DMS79 treated with DMSO at 0.1 percent for 48 hours (cell line): ENCODE results near the gene IQCB1.
"Not testable (repeated sequence)": the region's sequence is repeated elsewhere in the genome, so short reads cannot be mapped to it uniquely, and the experiment has no call there.

Source experiments
- DNase-seq: peaks from one replicate; lab custom pipeline; 2025; lab: John Stamatoyannopoulos, UW

IQCB1 gene

DNA sequence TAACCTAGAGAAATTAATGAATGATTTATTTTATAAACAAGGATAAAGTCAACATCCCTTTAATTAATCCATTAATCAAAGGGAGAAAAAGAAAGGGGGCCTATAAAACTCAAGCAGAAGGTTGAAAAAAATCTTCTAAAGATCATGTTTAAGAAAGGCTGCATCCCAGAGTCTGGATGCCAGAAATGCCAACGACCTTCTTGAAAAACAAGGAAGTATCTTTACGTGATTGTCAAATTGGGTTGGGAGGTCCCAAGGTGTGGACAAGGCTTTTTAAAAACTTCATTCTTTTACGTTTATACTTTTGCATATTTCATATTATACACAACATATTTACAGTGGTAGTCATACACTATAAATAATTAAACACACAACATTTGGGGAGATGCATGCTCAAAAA is 86.9 kb downstream of the IQCB1 start:
- no peak for DNase-seq

- DNase-seq = not testable (repeated sequence)
Observed at GRCh38 chr3:121743106-121743505, 91.8 kb downstream of the IQCB1 start.

GRCh38 chr3:121740896-121741295 is 94.0 kb downstream of the IQCB1 start:
- DNase-seq = no peak

DNA sequence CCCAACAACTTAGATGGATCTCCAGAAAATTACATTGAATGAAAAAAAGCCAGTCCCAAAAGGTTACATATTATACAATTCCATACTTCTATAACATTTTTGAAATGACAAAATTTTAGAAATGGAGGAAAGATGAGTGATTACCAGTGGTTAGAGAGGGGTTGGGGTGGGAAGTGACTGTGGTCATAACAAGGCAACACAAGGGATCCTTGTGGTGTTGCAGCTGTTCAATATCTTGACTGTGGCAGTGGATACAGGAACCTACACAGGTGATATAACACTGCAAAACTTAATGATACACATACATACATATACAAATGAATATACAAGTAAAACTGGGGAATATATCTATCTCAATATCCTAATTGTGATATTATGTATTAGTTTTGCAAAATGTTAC is 95.0 kb downstream of the IQCB1 start:
- DNase-seq = no peak

GRCh38 chr3:121737644-121738043 is 97.2 kb downstream of the IQCB1 start:
- no peak for DNase-seq

DNA sequence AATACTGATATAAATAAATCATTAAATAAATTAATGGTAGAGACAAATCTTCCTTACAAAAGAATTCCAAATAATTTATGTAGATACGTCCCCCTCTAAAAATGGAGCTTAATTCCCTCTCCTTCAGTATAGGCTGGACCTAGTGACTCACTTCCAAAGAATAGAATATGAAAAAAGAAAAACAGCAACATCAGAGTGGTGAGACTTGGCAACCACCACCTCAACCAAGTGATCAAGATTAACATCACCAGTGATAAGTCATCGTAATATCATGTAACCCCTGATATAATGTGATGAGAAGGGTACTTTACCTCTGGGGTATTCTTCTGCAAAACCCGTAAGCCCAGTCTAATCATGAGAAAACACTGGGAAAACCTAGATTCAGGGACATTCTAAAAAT is 98.7 kb downstream of the IQCB1 start:
- DNase-seq = no peak

DNA sequence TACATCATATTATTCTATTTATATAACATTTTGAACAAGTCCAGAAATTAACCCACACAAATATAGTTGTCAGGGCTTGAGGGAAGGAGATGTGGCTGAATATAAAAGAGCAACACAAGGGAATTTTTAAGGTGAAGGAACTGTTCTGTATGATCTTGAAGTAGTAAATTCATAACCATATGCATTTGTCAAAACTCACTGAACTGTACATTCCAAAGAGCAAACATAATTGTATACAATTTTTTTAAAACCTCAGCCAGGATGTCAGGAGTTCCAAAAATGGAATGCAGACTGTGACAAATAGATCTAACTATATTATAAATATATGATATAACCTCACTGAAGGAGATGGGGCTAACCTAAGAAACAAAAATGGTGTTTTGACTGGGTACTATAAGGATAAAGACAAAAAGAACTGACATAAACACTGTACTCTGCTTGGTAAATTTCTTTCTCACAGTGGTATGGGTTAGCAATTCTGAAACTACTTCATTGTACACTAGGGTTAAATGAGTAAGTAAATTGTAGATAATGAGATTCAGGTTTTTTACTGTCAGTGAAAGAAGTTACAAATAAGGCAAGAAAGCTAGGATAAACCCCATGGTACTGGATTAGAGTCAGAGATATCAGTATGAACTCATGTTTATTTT is 99.7 kb downstream of the IQCB1 start:
- no peak for DNase-seq

DNA sequence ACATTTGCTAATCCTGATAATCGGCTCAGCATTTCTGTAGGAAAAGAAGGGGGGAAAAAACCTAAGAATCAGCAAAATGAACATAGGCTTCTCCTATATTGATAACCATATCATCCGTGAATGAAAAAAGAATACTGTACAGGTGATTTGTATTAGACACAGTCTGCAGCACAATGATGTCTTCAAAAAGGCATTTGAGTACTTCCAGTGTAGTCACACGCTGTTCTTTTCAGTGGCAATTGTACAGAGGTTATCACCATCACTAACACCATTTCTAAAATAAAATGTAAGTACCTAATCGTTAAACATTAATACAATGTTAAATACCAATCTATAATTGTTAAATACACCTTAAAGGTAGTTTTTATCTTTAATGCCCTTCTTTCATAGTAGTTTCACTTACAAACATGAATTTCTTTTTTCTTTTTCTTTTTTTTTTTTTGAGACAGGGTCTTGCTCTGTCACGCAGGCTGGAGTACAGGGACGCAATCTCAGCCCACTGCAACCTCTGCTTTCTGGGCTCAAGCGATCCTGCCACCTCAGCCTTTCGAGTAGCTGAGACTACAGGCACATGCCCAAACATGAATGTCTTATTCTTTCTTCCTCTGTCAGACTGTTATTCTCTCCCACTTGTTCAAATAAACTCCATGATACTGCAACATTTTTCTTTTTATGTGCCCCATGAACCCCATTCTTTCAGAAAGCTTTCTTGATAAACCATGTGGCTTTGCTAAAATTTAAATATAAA is 103.7 kb downstream of the IQCB1 start:
- DNase-seq = no peak

DNA sequence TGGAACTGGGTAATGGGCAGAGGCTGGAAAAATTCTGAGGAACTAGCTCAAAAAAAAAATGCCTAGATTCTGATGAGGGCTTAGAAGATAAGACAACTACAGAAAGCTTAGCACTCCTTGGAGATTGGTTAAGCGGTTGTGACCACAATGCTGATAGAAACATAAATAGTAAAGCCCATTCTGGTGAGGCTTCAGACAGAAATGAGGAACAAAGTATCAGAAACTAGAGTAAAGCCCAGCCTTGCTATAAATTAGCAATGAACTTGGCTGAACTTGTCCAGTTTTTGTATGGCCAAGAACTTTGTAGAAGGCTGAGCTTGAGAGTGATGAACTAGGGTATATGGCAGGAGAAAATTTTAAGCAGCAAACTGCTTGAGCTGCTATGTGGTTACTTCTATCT is 110.7 kb downstream of the IQCB1 start:
- DNase-seq = no peak

DNA sequence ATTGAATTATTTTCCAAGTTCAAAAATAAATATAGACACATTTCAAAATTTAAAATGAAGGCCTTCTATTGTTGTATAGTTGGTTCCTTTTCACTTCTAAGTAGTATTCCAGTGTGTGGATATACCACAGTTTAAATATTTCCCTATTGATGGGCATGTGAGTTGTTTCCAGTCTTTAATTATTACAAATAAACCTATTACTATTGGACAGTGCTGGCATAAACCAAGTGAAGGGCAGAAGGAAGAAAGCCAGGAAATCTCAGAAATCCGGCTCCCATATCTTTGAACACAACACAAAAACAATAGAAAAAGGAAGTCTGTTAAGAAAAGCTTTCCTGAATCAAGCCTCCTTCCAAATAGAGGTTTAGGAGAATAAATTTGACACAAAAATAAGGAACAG is 111.4 kb downstream of the IQCB1 start:
- no peak for DNase-seq

DNA sequence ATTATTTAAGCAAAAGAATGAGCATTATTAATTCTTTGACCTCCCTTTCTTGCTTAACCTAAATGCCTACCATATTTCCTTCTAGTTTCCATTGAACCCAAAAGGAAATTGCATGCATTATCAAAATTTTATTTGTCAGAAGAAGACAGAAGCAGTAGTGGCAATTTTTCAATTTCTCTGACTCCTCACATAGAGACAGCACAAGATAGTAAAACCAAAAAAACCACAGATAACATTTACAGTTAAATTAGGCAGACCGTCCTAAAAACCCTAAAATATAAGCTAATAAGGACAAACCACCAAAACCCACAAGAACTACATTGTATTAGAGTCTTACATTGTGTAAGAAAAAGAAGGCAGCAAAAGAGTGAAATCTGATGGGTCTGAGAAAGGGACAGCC is 112.4 kb downstream of the IQCB1 start:
- DNase-seq = no peak

DNA sequence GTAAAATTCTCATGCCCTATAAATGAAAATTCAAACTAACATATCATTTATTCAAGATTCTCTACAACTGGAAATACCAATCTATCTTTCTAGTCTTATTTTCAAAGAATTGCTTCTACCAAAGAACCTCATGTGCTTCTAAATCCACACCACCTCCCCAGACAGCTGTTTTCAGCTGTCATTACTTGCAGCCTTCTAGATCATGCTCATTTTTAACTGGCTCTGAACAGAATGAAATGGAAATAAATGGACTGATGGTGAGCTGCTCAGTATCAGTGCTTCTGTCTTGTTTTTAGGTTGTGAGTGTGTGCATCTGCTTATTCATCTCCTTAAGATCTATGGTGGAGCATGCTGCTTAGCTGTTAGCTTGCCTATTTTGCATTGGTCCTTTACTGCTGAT is 114.7 kb downstream of the IQCB1 start:
- DNase-seq = no peak
